B cell (primary cell): ENCODE measurements around the gene TRABD2A. TPM values are rescaled to one million over a fixed set of nuclear protein-coding genes. Genes with fewer than 3 reads are reported as not detected.

Experiments
- ATAC-seq: fragments of 200-7000 bp; cut with Tn5 transposase; one replicate; pipeline ENCODE4 v1.10.0; 2021; ENCODE audit warnings: low read depth, mild to moderate bottlenecking, moderate number of reproducible peaks, moderate library complexity
- CTCF ChIA-PET: fragments of 350-600 bp; sonication (Branson Sonifier 250); formaldehyde crosslinking; loops from one replicate; lab custom pipeline; 2021; ENCODE audit warnings: antibody characterized with exemption, inconsistent platforms; lab: Charles Lee
- POLR2A ChIA-PET: fragments of 350-600 bp; sonication (Branson Sonifier 250); formaldehyde crosslinking; loops from one replicate; lab custom pipeline; 2021; ENCODE audit warnings: antibody characterized with exemption; lab: Charles Lee
- DNase-seq: peaks from one replicate; pipeline ENCODE4 v3.0.0; 2013
- H2AFZ ChIP-seq: 2 replicates; pipeline ENCODE4 v1.6.1; 2012; ENCODE audit warnings: mild to moderate bottlenecking, low read depth, low read length; ENCODE audit not compliant: insufficient read depth, poor library complexity, severe bottlenecking
- H3K27ac ChIP-seq, 2 donors: 1 replicate in 1 of 2; 2 replicates in 1 of 2; pipeline ENCODE4 v1.5.1; 2012 to 2013; ENCODE audit warnings: low read length in 2 of 2, mild to moderate bottlenecking in 2 of 2, moderate library complexity in 1 of 2
- H3K27me3 ChIP-seq, 4 experiments: fragments of 200-600 bp in 1 of 4; sonication (generic) in 1 of 4; replicated peaks in 1 of 4; 1 replicate in 2 of 4; 2 replicates in 2 of 4; pipeline versions ENCODE4 v1.6.1 to v1.7.0; 2013 to 2016; ENCODE audit warnings: low read length in 3 of 4, mild to moderate bottlenecking in 2 of 4, mixed read lengths in 1 of 4, moderate library complexity in 1 of 4; ENCODE audit not compliant: insufficient read depth in 4 of 4, control insufficient read depth in 3 of 4; ENCODE audit errors: control extremely low read depth in 1 of 4
- H3K36me3 ChIP-seq, 2 experiments: replicated peaks in 1 of 2; 1 replicate in 1 of 2; 2 replicates in 1 of 2; pipeline versions ENCODE4 v1.6.1 to v1.7.1; 2013; ENCODE audit warnings: low read length in 1 of 2; ENCODE audit not compliant: insufficient read depth in 2 of 2, control insufficient read depth in 1 of 2; ENCODE audit errors: control extremely low read depth in 1 of 2, extremely low read depth in 1 of 2
- H3K4me1 ChIP-seq, 2 donors: fragments of 200-600 bp in 1 of 2; sonication (generic) in 1 of 2; 1 replicate in 1 of 2; 2 replicates in 1 of 2; pipeline versions ENCODE4 v1.5.1 to v1.6.1; 2013 to 2017; ENCODE audit warnings: low read length in 2 of 2; ENCODE audit not compliant: control insufficient read depth in 2 of 2, insufficient read depth in 2 of 2
- H3K4me2 ChIP-seq: replicated peaks from 2 replicates; pipeline ENCODE3; 2012; ENCODE audit warnings: mild to moderate bottlenecking, low read depth, low read length; ENCODE audit not compliant: poor library complexity, severe bottlenecking
- H3K4me3 ChIP-seq, 5 experiments: fragments of 200-600 bp in 1 of 5; sonication (generic) in 1 of 5; 1 replicate in 3 of 5; 2 replicates in 2 of 5; pipeline versions ENCODE4 v1.5.1 to v1.7.0; 2011 to 2016; ENCODE audit warnings: low read length in 4 of 5, mild to moderate bottlenecking in 4 of 5, low read depth in 2 of 5, control low read depth in 1 of 5, moderate library complexity in 1 of 5; ENCODE audit not compliant: insufficient read depth in 1 of 5; ENCODE audit errors: control extremely low read depth in 1 of 5, extremely low read depth in 1 of 5
- H3K79me2 ChIP-seq: fragments of 200-600 bp; sonication (generic); one replicate; pipeline ENCODE4 v1.6.0; 2016; ENCODE audit warnings: low read length; ENCODE audit not compliant: control insufficient read depth, insufficient read depth
- H3K9ac ChIP-seq: fragments of 200-600 bp; sonication (generic); 2 replicates; pipeline ENCODE4 v1.6.1; 2017; ENCODE audit warnings: mild to moderate bottlenecking, low read length, moderate library complexity
- H3K9me3 ChIP-seq, 3 donors: one replicate each; pipeline versions ENCODE4 v1.6.1 to v1.7.1; 2013; ENCODE audit warnings: low read length in 2 of 3; ENCODE audit not compliant: control insufficient read depth in 2 of 3, insufficient read depth in 1 of 3; ENCODE audit errors: control extremely low read depth in 1 of 3
- H4K20me1 ChIP-seq: 2 replicates; pipeline ENCODE4 v1.6.0; 2012; ENCODE audit warnings: mild to moderate bottlenecking, low read length; ENCODE audit not compliant: insufficient read depth, control insufficient read depth, poor library complexity, severe bottlenecking
- H3K27ac Mint-ChIP-seq: one replicate; pipeline ENCODE4 v1.8.0; 2021; ENCODE audit warnings: mixed read lengths
- H3K27me3 Mint-ChIP-seq: one replicate; pipeline ENCODE4 v1.8.0; 2021; ENCODE audit warnings: mixed read lengths
- H3K4me1 Mint-ChIP-seq: one replicate; pipeline ENCODE4 v1.8.0; 2021; ENCODE audit warnings: mixed read lengths
- H3K4me3 Mint-ChIP-seq: one replicate; pipeline ENCODE4 v1.8.0; 2021; ENCODE audit warnings: mixed read lengths
- H3K9me3 Mint-ChIP-seq: one replicate; pipeline ENCODE4 v1.8.0; 2022; ENCODE audit warnings: mixed read lengths; ENCODE audit not compliant: insufficient read depth
- EZH2 ChIP-seq: IDR thresholded peaks from 2 replicates; pipeline ENCODE4 v1.6.1; 2012; ENCODE audit warnings: borderline replicate concordance, low read depth, mild to moderate bottlenecking, moderate library complexity, low read length; ENCODE audit not compliant: insufficient read depth, poor library complexity, severe bottlenecking
- WGBS: methylation state at CpG from one replicate; pipeline ENCODE4 v1.1.5; 2013; ENCODE audit warnings: missing lambda C conversion rate; ENCODE audit not compliant: insufficient coverage; 5-methylcytosine and 5-hydroxymethylcytosine counted together
- intact Hi-C: fragments of 100-400 bp; cut with micrococcal nuclease; formaldehyde crosslinking; loops from one replicate; pipeline ENCODE4 v1.10.0; 2022
- polyA plus RNA-seq: library from polyadenylated mRNA; depleted of rRNA; stranded (reverse); fragments of >200 nt; gene quantifications from 2 replicates; pipeline ENCODE4 v1.2.3, GENCODE V29; 2012
- total RNA-seq, 2 donors: library from RNA; stranded (reverse); fragments of 120-200 nt in 1 of 2; gene quantifications; 1 replicate in 1 of 2; 2 replicates in 1 of 2; pipeline versions ENCODE4 v1.2.3 to v1.2.4, GENCODE V29; 2013 to 2022
- TF ChIP-seq, protein P1 (sequence below): fragments of 200-600 bp; IDR thresholded peaks from one replicate; pipeline ENCODE4 v1.8.0; 2022; ENCODE audit warnings: antibody characterized with exemption, mild to moderate bottlenecking

The TRABD2A gene
- total and polyA plus RNA-seq, 2 donors (not counting 1 experiment from before 2014, with no cell fraction given): 10.1 to 11.3 TPM

GRCh38 chr2:84897773-84898172 is 16.9 kb upstream of the TRABD2A start:
- H3K27ac ChIP-seq: peak overlapping the region; percentile 60 to 70
- intact Hi-C loops: loop anchor here (1.0 kb wide), 2 partner anchors 9 kb away; no protein-coding TSS in a partner anchor
- WGBS: no CpG with 5 or more reads among the region's 1 CpG
- H3K9ac ChIP-seq: no peak overlapping the region
- H2AFZ ChIP-seq: no peak overlapping the region
- H3K4me1 Mint-ChIP-seq: peaks cover 63% of the 10 kb centered on the region
- H3K27me3 Mint-ChIP-seq: no peaks in the 10 kb centered on the region
- no peak overlapping the region for H3K4me3 ChIP-seq
- no peaks in the 10 kb centered on the region for H3K27me3 ChIP-seq
- peaks cover 17% of the 10 kb centered on the region for H3K79me2 ChIP-seq
- ChIA-PET CTCF (interaction anchor here (0.6 to 2.8 kb wide), 7 partner anchors 9 to 31 kb away, joined by 3 to 23 read pairs (median 5); no protein-coding TSS in a partner anchor), POLR2A (interaction anchor here (0.9 to 1.4 kb wide), 5 partner anchors 9 to 28 kb away, joined by 3 to 8 read pairs (median 3); partner anchors contain the start of gene TRABD2A)
- no peaks in the 10 kb centered on the region for H3K36me3 ChIP-seq
- peak overlapping the region; percentile 74 for H3K27ac Mint-ChIP-seq
- H3K4me2 ChIP-seq: peak overlapping the region; percentile 33
- peaks cover 43 to 48% of the 10 kb centered on the region in 2 donors for H3K4me1 ChIP-seq
- DNase-seq (no peak), ATAC-seq (no peak)
- H4K20me1 ChIP-seq: no peaks in the 10 kb centered on the region
- TF ChIP-seq, protein P1, sequence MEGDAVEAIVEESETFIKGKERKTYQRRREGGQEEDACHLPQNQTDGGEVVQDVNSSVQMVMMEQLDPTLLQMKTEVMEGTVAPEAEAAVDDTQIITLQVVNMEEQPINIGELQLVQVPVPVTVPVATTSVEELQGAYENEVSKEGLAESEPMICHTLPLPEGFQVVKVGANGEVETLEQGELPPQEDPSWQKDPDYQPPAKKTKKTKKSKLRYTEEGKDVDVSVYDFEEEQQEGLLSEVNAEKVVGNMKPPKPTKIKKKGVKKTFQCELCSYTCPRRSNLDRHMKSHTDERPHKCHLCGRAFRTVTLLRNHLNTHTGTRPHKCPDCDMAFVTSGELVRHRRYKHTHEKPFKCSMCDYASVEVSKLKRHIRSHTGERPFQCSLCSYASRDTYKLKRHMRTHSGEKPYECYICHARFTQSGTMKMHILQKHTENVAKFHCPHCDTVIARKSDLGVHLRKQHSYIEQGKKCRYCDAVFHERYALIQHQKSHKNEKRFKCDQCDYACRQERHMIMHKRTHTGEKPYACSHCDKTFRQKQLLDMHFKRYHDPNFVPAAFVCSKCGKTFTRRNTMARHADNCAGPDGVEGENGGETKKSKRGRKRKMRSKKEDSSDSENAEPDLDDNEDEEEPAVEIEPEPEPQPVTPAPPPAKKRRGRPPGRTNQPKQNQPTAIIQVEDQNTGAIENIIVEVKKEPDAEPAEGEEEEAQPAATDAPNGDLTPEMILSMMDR: no peak
- no peak for TF ChIP-seq EZH2
- H3K9me3 ChIP-seq: no peaks in the 10 kb centered on the region
- H3K9me3 Mint-ChIP-seq: no peaks in the 10 kb centered on the region
- H3K4me3 Mint-ChIP-seq: no peak overlapping the region

DNA sequence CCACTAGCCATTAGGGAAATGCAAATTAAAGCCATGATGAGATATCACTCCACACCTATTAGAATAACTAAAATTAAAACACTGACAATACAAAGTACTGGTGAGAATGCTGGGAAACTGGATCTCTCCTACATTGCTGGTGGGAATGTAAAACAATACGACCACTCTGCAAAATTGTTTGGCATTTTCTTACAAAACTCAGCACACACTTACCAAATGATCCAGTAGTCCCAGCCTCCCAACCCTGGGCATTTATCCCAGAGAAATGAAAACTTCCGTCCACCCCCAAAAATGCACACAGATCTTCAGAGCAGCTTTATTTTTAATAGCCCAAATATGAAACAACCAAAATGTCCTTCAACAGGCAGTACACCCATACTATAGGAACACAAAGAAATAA is 15.7 kb upstream of the TRABD2A start:
- Histone ChIP-seq H3K9ac (no peak overlapping the region), H4K20me1 (no peaks in the 10 kb centered on the region), H3K4me1 (peaks cover 43 to 48% of the 10 kb centered on the region in 2 donors), H3K4me2 (no peak overlapping the region), H3K36me3 (no peaks in the 10 kb centered on the region), H3K27ac (peak overlapping the region in 1 of 2 donors; percentile 16), H3K27me3 (no peaks in the 10 kb centered on the region), H3K4me3 (no peak overlapping the region), H2AFZ (no peak overlapping the region), H3K9me3 (no peaks in the 10 kb centered on the region), H3K79me2 (peaks cover 17% of the 10 kb centered on the region)
- WGBS: no CpG with 5 or more reads among the region's 2 CpGs
- no peak for ATAC-seq
- H3K27me3 Mint-ChIP-seq: no peaks in the 10 kb centered on the region
- POLR2A ChIA-PET: no interaction called here
- no peak overlapping the region for H3K4me3 Mint-ChIP-seq
- no peaks in the 10 kb centered on the region for H3K9me3 Mint-ChIP-seq
- CTCF ChIA-PET: interaction anchor here (2.8 to 3.8 kb wide), 2 partner anchors 29 kb away, joined by 23 to 25 read pairs; no protein-coding TSS in a partner anchor
- peaks cover 58% of the 10 kb centered on the region for H3K4me1 Mint-ChIP-seq
- intact Hi-C loops: no loop called here
- H3K27ac Mint-ChIP-seq: peak overlapping the region; percentile 56
- no peak for DNase-seq
- TF ChIP-seq, protein P1: no peak
- TF ChIP-seq EZH2: no peak
